Prostate gland (tissue), 2 donors: ENCODE measurements around the gene LRRC71.

Experiments used
- POLR2A ChIP-seq: fragments of 450-650 bp; IDR thresholded peaks from one replicate; pipeline ENCODE4 v1.6.1; 2016; ENCODE audit warnings: antibody characterized with exemption, mild to moderate bottlenecking
- TF ChIP-seq, protein P1 (sequence below), 4 experiments: fragments of 200-600 bp in 2 of 4; fragments of 450-650 bp in 2 of 4; sonication (generic) in 2 of 4; IDR thresholded peaks; 1 replicate in 3 of 4; 2 replicates in 1 of 4; pipeline ENCODE4 v1.5.1; 2016 to 2019; ENCODE audit warnings: antibody characterized with exemption in 4 of 4, mild to moderate bottlenecking in 2 of 4, moderate library complexity in 2 of 4

DNA sequence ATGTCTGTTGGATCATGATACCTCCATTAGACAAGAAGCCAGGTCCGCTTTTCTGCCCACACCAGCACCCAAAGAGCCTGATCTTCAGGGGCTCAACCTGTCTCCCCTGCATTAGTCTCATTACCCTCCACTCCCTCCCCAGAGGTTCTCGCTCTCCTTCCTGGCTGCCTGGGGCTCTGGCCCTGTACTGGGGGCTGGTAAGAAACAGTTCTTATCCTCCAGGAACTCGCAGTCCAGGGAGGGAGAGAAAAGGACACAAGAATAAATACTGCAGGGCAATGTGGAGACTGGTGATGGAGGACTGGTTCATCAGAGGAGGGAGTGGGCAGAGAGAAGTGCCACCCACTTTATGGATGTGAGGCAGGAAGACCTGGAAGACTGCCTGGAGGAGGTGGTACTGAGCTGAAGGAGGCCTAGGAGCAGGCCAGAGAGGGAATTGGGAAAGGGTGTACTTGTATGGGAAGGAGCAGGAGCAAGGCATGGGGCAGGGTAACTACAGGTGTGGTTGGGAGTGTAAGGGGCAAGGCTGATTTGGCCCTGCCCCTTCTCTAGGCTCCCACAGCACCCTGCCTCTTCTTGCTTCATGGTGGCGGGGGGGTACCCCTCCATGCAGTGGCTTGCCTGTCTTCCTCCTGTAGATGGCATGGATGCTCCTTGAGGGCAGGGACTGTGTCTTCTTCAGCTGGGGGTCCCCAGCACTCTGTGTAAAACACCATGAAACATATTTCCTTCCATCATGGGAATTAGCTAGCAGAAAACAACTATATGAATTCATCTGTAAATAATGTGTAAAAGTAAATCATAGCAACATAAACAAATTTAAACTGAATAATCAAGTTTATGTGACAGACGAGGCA, 5.0 kb downstream of the LRRC71 start:
- TF ChIP-seq, protein P1, sequence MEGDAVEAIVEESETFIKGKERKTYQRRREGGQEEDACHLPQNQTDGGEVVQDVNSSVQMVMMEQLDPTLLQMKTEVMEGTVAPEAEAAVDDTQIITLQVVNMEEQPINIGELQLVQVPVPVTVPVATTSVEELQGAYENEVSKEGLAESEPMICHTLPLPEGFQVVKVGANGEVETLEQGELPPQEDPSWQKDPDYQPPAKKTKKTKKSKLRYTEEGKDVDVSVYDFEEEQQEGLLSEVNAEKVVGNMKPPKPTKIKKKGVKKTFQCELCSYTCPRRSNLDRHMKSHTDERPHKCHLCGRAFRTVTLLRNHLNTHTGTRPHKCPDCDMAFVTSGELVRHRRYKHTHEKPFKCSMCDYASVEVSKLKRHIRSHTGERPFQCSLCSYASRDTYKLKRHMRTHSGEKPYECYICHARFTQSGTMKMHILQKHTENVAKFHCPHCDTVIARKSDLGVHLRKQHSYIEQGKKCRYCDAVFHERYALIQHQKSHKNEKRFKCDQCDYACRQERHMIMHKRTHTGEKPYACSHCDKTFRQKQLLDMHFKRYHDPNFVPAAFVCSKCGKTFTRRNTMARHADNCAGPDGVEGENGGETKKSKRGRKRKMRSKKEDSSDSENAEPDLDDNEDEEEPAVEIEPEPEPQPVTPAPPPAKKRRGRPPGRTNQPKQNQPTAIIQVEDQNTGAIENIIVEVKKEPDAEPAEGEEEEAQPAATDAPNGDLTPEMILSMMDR (IDR thresholded peaks at IDR 0.05): no peak
- no peak for TF ChIP-seq POLR2A
